Measurements from ENCODE around the gene AP2A2.

The AP2A2 gene

GRCh38 chr11:898143-898511, 27.5 kb upstream of the AP2A2 start:
- no peak for DNase-seq (ENCODE audit: low read depth)
- no peak overlapping the region for H3K4me3 ChIP-seq (ENCODE audit: low read depth, low read length)

GRCh38 chr11:898540-899190, 27.0 kb upstream of the AP2A2 start:
- no peak for DNase-seq (ENCODE audit: low read depth)
- H3K4me3 ChIP-seq (ENCODE audit: low read depth, low read length) = no peak overlapping the region

GRCh38 chr11:899724-900123, 25.9 kb upstream of the AP2A2 start:
- no peak for DNase-seq (ENCODE audit: low read depth)
- no peak overlapping the region for H3K4me3 ChIP-seq (ENCODE audit: low read depth, low read length)

- DNase-seq (ENCODE audit: low read depth) = no peak
- no peak overlapping the region for H3K4me3 ChIP-seq (ENCODE audit: low read depth, low read length)
These were observed 25.1 kb upstream of the AP2A2 start for GRCh38 chr11:900545-900944.

- no peak overlapping the region for H3K4me3 ChIP-seq (ENCODE audit: low read depth, low read length)
These were observed 24.1 kb upstream of the AP2A2 start for GRCh38 chr11:901452-902061.

GRCh38 chr11:904380-904779, 21.3 kb upstream of the AP2A2 start:
- H3K4me3 ChIP-seq (ENCODE audit: low read depth, low read length) = no peak overlapping the region
- DNase-seq (ENCODE audit: low read depth) = no peak

More at GRCh38 chr11:901452-902061, 24.1 kb upstream of the AP2A2 start:
- no peak for DNase-seq (ENCODE audit: low read depth)

GRCh38 chr11:905952-906351, 19.7 kb upstream of the AP2A2 start:
- DNase-seq (ENCODE audit: low read depth) = no peak
- no peak overlapping the region for H3K4me3 ChIP-seq (ENCODE audit: low read depth, low read length)

GRCh38 chr11:907668-908067, 18.0 kb upstream of the AP2A2 start:
- no peak overlapping the region for H3K4me3 ChIP-seq (ENCODE audit: low read depth, low read length)
- no peak for DNase-seq (ENCODE audit: low read depth)

- H3K4me3 ChIP-seq (ENCODE audit: low read depth, low read length) = no peak overlapping the region
- no peak for DNase-seq (ENCODE audit: low read depth)
These were observed 17.4 kb upstream of the AP2A2 start for GRCh38 chr11:908273-908672.

- DNase-seq (ENCODE audit: low read depth) = no peak
- peak overlapping the region; percentile 88 for H3K4me3 ChIP-seq (ENCODE audit: low read depth, low read length)
These were observed 16.3 kb upstream of the AP2A2 start for GRCh38 chr11:909406-909805.

GRCh38 chr11:910044-910588, 15.6 kb upstream of the AP2A2 start:
- no peak for DNase-seq (ENCODE audit: low read depth)
- peak overlapping the region; percentile 88 for H3K4me3 ChIP-seq (ENCODE audit: low read depth, low read length)

GRCh38 chr11:910589-911030, 15.1 kb upstream of the AP2A2 start, which contains the start of gene CHID1:
TSS of gene CHID1 (minus strand) at chr11:910810. CDS start at chr11:904816, 5,994 bp downstream.
- DNase-seq (ENCODE audit: low read depth) = no peak
- H3K4me3 ChIP-seq (ENCODE audit: low read depth, low read length) = peak within 1 kb of the TSS; percentile 88

GRCh38 chr11:911031-911889, 14.4 kb upstream of the AP2A2 start:
- DNase-seq (ENCODE audit: low read depth) = no peak
- peak overlapping the region; percentile 88 for H3K4me3 ChIP-seq (ENCODE audit: low read depth, low read length)

GRCh38 chr11:911890-912219, 13.8 kb upstream of the AP2A2 start:
- H3K4me3 ChIP-seq (ENCODE audit: low read depth, low read length) = peak overlapping the region; percentile 88

GRCh38 chr11:912266-912665, 13.4 kb upstream of the AP2A2 start:
- no peak overlapping the region for H3K4me3 ChIP-seq (ENCODE audit: low read depth, low read length)
- DNase-seq (ENCODE audit: low read depth) = no peak

More at GRCh38 chr11:911890-912219, 13.8 kb upstream of the AP2A2 start:
- DNase-seq (ENCODE audit: low read depth) = no peak

GRCh38 chr11:913043-913442, 12.6 kb upstream of the AP2A2 start:
- H3K4me3 ChIP-seq (ENCODE audit: low read depth, low read length) = no peak overlapping the region
- DNase-seq (ENCODE audit: low read depth) = no peak

- no peak for DNase-seq (ENCODE audit: low read depth)
- H3K4me3 ChIP-seq (ENCODE audit: low read depth, low read length) = no peak overlapping the region
These were observed 11.5 kb upstream of the AP2A2 start for GRCh38 chr11:914204-914603.

GRCh38 chr11:914747-915501, 10.7 kb upstream of the AP2A2 start:
- H3K4me3 ChIP-seq (ENCODE audit: low read depth, low read length) = no peak overlapping the region
- DNase-seq (ENCODE audit: low read depth) = no peak

GRCh38 chr11:917426-917825, 8.2 kb upstream of the AP2A2 start:
- DNase-seq (ENCODE audit: low read depth) = no peak
- no peak overlapping the region for H3K4me3 ChIP-seq (ENCODE audit: low read depth, low read length)

Data from skeletal muscle cell (primary cell).